Hepatocyte (in vitro differentiated cells): ENCODE data around the gene LMOD2.

Experiments used
- CTCF ChIP-seq: fragments of 200-600 bp; sonication (generic); IDR thresholded peaks from 2 replicates; pipeline ENCODE4 v1.5.1; 2016; ENCODE audit warnings: antibody characterized with exemption, mild to moderate bottlenecking; ENCODE audit not compliant: poor library complexity
- EZH2 ChIP-seq: fragments of 200-600 bp; sonication (generic); IDR thresholded peaks from 2 replicates; pipeline ENCODE4 v1.6.1; 2016; ENCODE audit warnings: antibody characterized with exemption, mild to moderate bottlenecking, borderline replicate concordance
- EZH2phosphoT487 ChIP-seq: fragments of 200-600 bp; sonication (generic); IDR thresholded peaks from one replicate; pipeline ENCODE4 v1.6.1; 2018; ENCODE audit warnings: antibody characterized with exemption, mild to moderate bottlenecking, low read depth, moderate library complexity; ENCODE audit not compliant: unreplicated experiment, severe bottlenecking

- TF ChIP-seq EZH2, result no peak
- TF ChIP-seq CTCF, result no peak
- no peak for TF ChIP-seq EZH2phosphoT487
These were observed 31.5 kb downstream of the LMOD2 start for GRCh38 chr7:123687161-123687560.
